Heart left ventricle (tissue), 16 donors: ENCODE data around the gene PTF1A. TPM values are rescaled to one million over a fixed set of nuclear protein-coding genes. Genes with fewer than 3 reads are reported as not detected.

ENCODE experiments used
- ATAC-seq, 4 donors: fragments of 200-7000 bp; cut with Tn5 transposase; one replicate each; pipeline ENCODE4 v1.9.1; 2020 to 2022; ENCODE audit warnings: moderate library complexity in 4 of 4, mild to moderate bottlenecking in 3 of 4, moderate number of reproducible peaks in 1 of 4
- DNase-seq, 5 donors: peaks; one replicate each; pipeline ENCODE4 v3.0.0-alpha.2; 2020
- H3K27ac ChIP-seq, 12 donors: fragments of 200-600 bp; sonication (generic) in 4 of 12; one replicate each; pipeline versions ENCODE4 v1.5.0 to v1.8.0; 2016 to 2022; ENCODE audit warnings: mild to moderate bottlenecking in 2 of 12
- H3K27me3 ChIP-seq, 9 donors: fragments of 200-600 bp; sonication (generic) in 2 of 9; one replicate each; pipeline versions ENCODE4 v1.5.1 to v1.8.0; 2016 to 2022; ENCODE audit warnings: mild to moderate bottlenecking in 3 of 9
- H3K36me3 ChIP-seq, 9 donors: fragments of 200-600 bp; sonication (generic) in 2 of 9; one replicate each; pipeline versions ENCODE4 v1.5.0 to v1.8.0; 2018 to 2022; ENCODE audit warnings: mild to moderate bottlenecking in 2 of 9
- H3K4me1 ChIP-seq, 12 donors: fragments of 200-600 bp; sonication (generic) in 4 of 12; one replicate each; pipeline versions ENCODE4 v1.5.0 to v1.8.0; 2016 to 2022; ENCODE audit warnings: mild to moderate bottlenecking in 3 of 12
- H3K4me3 ChIP-seq, 12 donors: fragments of 200-600 bp; sonication (generic) in 4 of 12; one replicate each; pipeline versions ENCODE4 v1.5.0 to v1.8.0; 2017 to 2022; ENCODE audit warnings: mild to moderate bottlenecking in 9 of 12, moderate library complexity in 4 of 12
- H3K9me3 ChIP-seq, 12 donors: fragments of 200-600 bp; sonication (generic) in 4 of 12; one replicate each; pipeline versions ENCODE4 v1.5.0 to v1.8.0; 2016 to 2022; ENCODE audit warnings: mild to moderate bottlenecking in 1 of 12
- CTCF ChIP-seq, 12 donors: fragments of 200-600 bp; sonication (generic) in 4 of 12; IDR thresholded peaks; one replicate each; pipeline versions ENCODE4 v1.5.0 to v1.8.0; 2018 to 2022; ENCODE audit warnings: antibody characterized with exemption in 12 of 12, mild to moderate bottlenecking in 5 of 12
- POLR2A ChIP-seq, 2 donors: fragments of 450-650 bp; IDR thresholded peaks; one replicate each; pipeline ENCODE4 v1.6.1; 2017; ENCODE audit warnings: antibody characterized with exemption in 2 of 2, mild to moderate bottlenecking in 2 of 2, moderate library complexity in 2 of 2
- WGBS, 4 donors: extraction: QIAGEN DNeasy Blood & Tissue Kit in 2 of 4; methylation state at CpG; one replicate each; pipeline versions ENCODE4 v1.1.5 to v1.1.7; 2013 to 2018; 5-methylcytosine and 5-hydroxymethylcytosine counted together
- intact Hi-C, 10 donors: fragments of 100-400 bp; cut with DNase I; formaldehyde crosslinking; loops; one replicate each; pipeline versions ENCODE4 v1.11.1 to v1.14.2; 2022
- polyA plus RNA-seq, 2 donors: library from polyadenylated mRNA; stranded (reverse); fragments of 200-250 nt; gene quantifications; one replicate each; pipeline ENCODE4 v1.2.3, GENCODE V29; 2013
- total RNA-seq, 9 donors: library from RNA; depleted of rRNA in 2 of 9; stranded (reverse); fragments of >200 nt in 2 of 9; fragmentation: NEBNext Ultra II Directional in 3 of 9; extraction: Animal tissue kit (Norgen Biotek cat#: 25700) in 3 of 9; gene quantifications; one replicate each; pipeline versions ENCODE4 v1.1.0 to v1.2.4, GENCODE V29; 2016 to 2023
- donor health status: ischemic (EF 13 %, LVEDD 7.1; RV severe dilation, severe dysfunction).
- donor health status: healthy with polysubstance abuse.
- donor health status: DM: no; HTN: yes; CAD: no.
- donor health status: DM: no; HTN: no; CAD: no.
- donor health status: ischemic (EF 25% LVEDD 6.9; RV normal size, moderate dysfunction).
- donor health status: ischemic (EF 25% LVEDD 5.7; RV mildly dilated, moderate dysfunction).
- donor health status: healthy.
- donor health status: DM: yes; HTN: yes; CAD: no.
- donor health status: ischemic (EF 35%, LVEDD 5.7; RV mildly dilated, moderate dysfunction).
- donor health status: nonischemic (EF 11% LVEDD 7.7; RV severe dilation, severe dysfunction).
- donor health status: DM: yes; HTN: yes; CAD: no.
- donor health status: PGD.
- donor health status: ischemic (EF 29% LVEDD 5.4; RV normal size, mild dysfunction).
- donor health status: nonischemic (EF 23%, LVEDD 6.1; RV moderate dilation, normal function).

Gene PTF1A
- total and polyA plus RNA-seq, 11 donors = not detected

GRCh38 chr10:23156447-23157150 is 35.5 kb upstream of the PTF1A start:
- ATAC-seq (no peak), DNase-seq (no peak)
- TF ChIP-seq CTCF (IDR thresholded peaks at IDR 0.05) = no peak
- no peak for TF ChIP-seq POLR2A (IDR thresholded peaks at IDR 0.05)
- WGBS, 4 donors = 58 to 65% (median 62%) methylated on average over 10 of the region's 10 CpGs
- H3K27ac ChIP-seq = no peak overlapping the region
- H3K36me3 ChIP-seq = no peaks in the 10 kb centered on the region
- intact Hi-C loops = loop anchor here in 7 of 10 donors (5.0 to 10.0 kb wide), 12 partner anchors 136 to 1401 kb away; no protein-coding TSS in a partner anchor
- no peak overlapping the region for H3K4me3 ChIP-seq
- peaks cover 0 to 19% (median 5%) of the 10 kb centered on the region in 9 donors for H3K27me3 ChIP-seq
- no peaks in the 10 kb centered on the region for H3K9me3 ChIP-seq
- H3K4me1 ChIP-seq = peaks cover 0 to 5% (median 0%) of the 10 kb centered on the region in 12 donors

- H3K4me3 ChIP-seq = no peak overlapping the region
- intact Hi-C loops = loop anchor here in 7 of 10 donors (5.0 to 10.0 kb wide), 12 partner anchors 135 to 1400 kb away; no protein-coding TSS in a partner anchor
- TF ChIP-seq POLR2A (IDR thresholded peaks at IDR 0.05) = no peak
- TF ChIP-seq CTCF (IDR thresholded peaks at IDR 0.05) = no peak
- DNase-seq = no peak
- no peaks in the 10 kb centered on the region for H3K9me3 ChIP-seq
- no peak overlapping the region for H3K27ac ChIP-seq
- no peaks in the 10 kb centered on the region for H3K36me3 ChIP-seq
- H3K4me1 ChIP-seq = peaks cover 0 to 5% (median 0%) of the 10 kb centered on the region in 12 donors
- no peak for ATAC-seq
- H3K27me3 ChIP-seq = peaks cover 0 to 25% (median 5%) of the 10 kb centered on the region in 9 donors
- 68 to 72% (median 69%) methylated on average over 10 to 14 of the region's 14 CpGs for WGBS, 4 donors
Measured at GRCh38 chr10:23157239-23157681, 34.9 kb upstream of the PTF1A start.

GRCh38 chr10:23157691-23158369 is 34.3 kb upstream of the PTF1A start:
- no peak overlapping the region for H3K4me3 ChIP-seq
- intact Hi-C loops = loop anchor here in 7 of 10 donors (2.0 to 10.0 kb wide), 13 partner anchors 134 to 1399 kb away; no protein-coding TSS in a partner anchor
- no peak overlapping the region for H3K27ac ChIP-seq
- no peaks in the 10 kb centered on the region for H3K36me3 ChIP-seq
- ATAC-seq = peak in 2 of 4 donors; percentile 57 to 58
- H3K27me3 ChIP-seq = peaks cover 0 to 26% (median 5%) of the 10 kb centered on the region in 9 donors
- H3K9me3 ChIP-seq = no peaks in the 10 kb centered on the region
- H3K4me1 ChIP-seq = peaks cover 0 to 5% (median 0%) of the 10 kb centered on the region in 12 donors
- no peak for DNase-seq
- TF ChIP-seq POLR2A (IDR thresholded peaks at IDR 0.05) (no peak), CTCF (IDR thresholded peaks at IDR 0.05) (no peak)
- WGBS, 4 donors = 38 to 47% (median 41%) methylated on average over 10 to 12 of the region's 12 CpGs

DNA sequence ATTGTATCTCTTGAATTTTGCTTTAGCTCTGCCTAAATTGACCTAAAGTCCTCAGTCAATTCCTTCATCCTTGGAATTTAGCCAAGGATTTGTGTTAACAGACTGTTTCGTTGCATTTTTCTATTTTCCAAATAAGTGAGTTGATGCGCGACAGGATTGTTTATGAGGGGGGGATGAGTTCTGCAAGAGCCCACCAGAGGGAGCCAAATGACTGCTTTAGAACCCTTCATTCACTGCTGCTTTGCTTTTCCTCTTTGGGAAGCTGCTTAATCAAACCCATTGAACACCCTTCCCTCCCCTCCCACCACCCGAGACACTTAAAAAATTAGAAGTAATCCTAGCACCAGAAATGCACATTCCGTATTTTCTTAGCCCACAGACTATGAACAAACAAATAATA is 33.7 kb upstream of the PTF1A start:
- Histone ChIP-seq H3K27me3 (peaks cover 0 to 26% (median 5%) of the 10 kb centered on the region in 9 donors), H3K27ac (no peak overlapping the region), H3K36me3 (no peaks in the 10 kb centered on the region), H3K4me3 (no peak overlapping the region), H3K9me3 (no peaks in the 10 kb centered on the region), H3K4me1 (peaks cover 0 to 5% (median 0%) of the 10 kb centered on the region in 12 donors)
- intact Hi-C loops = loop anchor here in 7 of 10 donors (2.0 to 10.0 kb wide), 13 partner anchors 134 to 1399 kb away; no protein-coding TSS in a partner anchor
- no peak for DNase-seq
- TF ChIP-seq CTCF (IDR thresholded peaks at IDR 0.05) (peak; percentile 62 to 83 (median 74)), POLR2A (IDR thresholded peaks at IDR 0.05) (no peak)
- 0 to 2% (median 1%) methylated on average over 5 of the region's 5 CpGs for WGBS, 4 donors
- ATAC-seq = peak in 3 of 4 donors; percentile 70 to 80 (median 74)
